Psoas muscle (tissue), 8 donors: ENCODE data around the gene ACSL1. TPM values are rescaled to one million over a fixed set of nuclear protein-coding genes. Genes with fewer than 3 reads are reported as not detected.
"Not testable (repeated sequence)": the region's sequence is repeated elsewhere in the genome, so short reads cannot be mapped to it uniquely, and the experiment has no call there.

ENCODE experiments used
- ATAC-seq, 4 donors: fragments of 200-7000 bp; cut with Tn5 transposase; one replicate each; pipeline ENCODE4 v1.9.1; 2020; ENCODE audit warnings: moderate library complexity in 3 of 4, mild to moderate bottlenecking in 2 of 4
- DNase-seq, 2 donors: peaks; one replicate each; pipeline ENCODE4 v3.0.0-alpha.2; 2020
- H3K27ac ChIP-seq: fragments of 200-600 bp; one replicate; pipeline ENCODE4 v1.8.0; 2022
- H3K27me3 ChIP-seq, 3 donors: fragments of 200-600 bp in 1 of 3; one replicate each; pipeline versions ENCODE4 v1.6.1 to v1.8.0; 2013 to 2022; ENCODE audit warnings: low read length in 2 of 3, mild to moderate bottlenecking in 2 of 3, moderate library complexity in 1 of 3; ENCODE audit not compliant: insufficient read depth in 3 of 3
- H3K36me3 ChIP-seq, 2 donors: fragments of 200-600 bp in 1 of 2; one replicate each; pipeline versions ENCODE4 v1.6.1 to v1.8.0; 2013 to 2022; ENCODE audit warnings: low read depth in 1 of 2, mild to moderate bottlenecking in 1 of 2, moderate library complexity in 1 of 2; ENCODE audit not compliant: insufficient read depth in 1 of 2
- H3K4me1 ChIP-seq: fragments of 200-600 bp; one replicate; pipeline ENCODE4 v1.8.0; 2022
- H3K4me3 ChIP-seq: fragments of 200-600 bp; one replicate; pipeline ENCODE4 v1.8.0; 2022; ENCODE audit warnings: mild to moderate bottlenecking
- H3K9me3 ChIP-seq: fragments of 200-600 bp; one replicate; pipeline ENCODE4 v1.8.0; 2022
- CTCF ChIP-seq: fragments of 200-600 bp; IDR thresholded peaks from one replicate; pipeline ENCODE4 v1.8.0; 2022; ENCODE audit warnings: antibody characterized with exemption
- WGBS, 3 donors: extraction: QIAGEN DNeasy Blood & Tissue Kit; methylation state at CpG; one replicate each; pipeline versions ENCODE4 v1.1.6 to v1.1.7; 2013; 5-methylcytosine and 5-hydroxymethylcytosine counted together
- intact Hi-C, 2 donors: fragments of 100-400 bp; cut with DNase I; formaldehyde crosslinking; loops; one replicate each; pipeline versions ENCODE4 v1.11.0 to v1.14.2; 2022
- polyA plus RNA-seq, 3 donors: library from polyadenylated mRNA; stranded (reverse); fragments of 200-250 nt; gene quantifications; one replicate each; pipeline ENCODE4 v1.2.3, GENCODE V29; 2013
- total RNA-seq, 4 donors: library from RNA; stranded (reverse); fragmentation: NEBNext Ultra II Directional in 2 of 4; extraction: Animal tissue kit (Norgen Biotek cat#: 25700) in 2 of 4; gene quantifications; one replicate each; pipeline versions ENCODE4 v1.2.1 to v1.2.4, GENCODE V29; 2021 to 2023
- donor health status: healthy with polysubstance abuse.
- donor health status: DM: no; HTN: no; CAD: no; lungs with moderate emphysema.
- donor health status: Bipolar disorder and iron deficiency.
- donor health status: healthy.
- donor health status: DM: yes; HTN: yes; CAD: no.
- donor health status: DM: no; HTN: no; CAD: no.
- donor health status: DM: no; HTN: no; CAD: no.
- donor health status: DM: yes; HTN: yes; CAD: no.

The ACSL1 gene
- total and polyA plus RNA-seq, 7 donors: 257 to 1,392 (median 781) TPM

DNA sequence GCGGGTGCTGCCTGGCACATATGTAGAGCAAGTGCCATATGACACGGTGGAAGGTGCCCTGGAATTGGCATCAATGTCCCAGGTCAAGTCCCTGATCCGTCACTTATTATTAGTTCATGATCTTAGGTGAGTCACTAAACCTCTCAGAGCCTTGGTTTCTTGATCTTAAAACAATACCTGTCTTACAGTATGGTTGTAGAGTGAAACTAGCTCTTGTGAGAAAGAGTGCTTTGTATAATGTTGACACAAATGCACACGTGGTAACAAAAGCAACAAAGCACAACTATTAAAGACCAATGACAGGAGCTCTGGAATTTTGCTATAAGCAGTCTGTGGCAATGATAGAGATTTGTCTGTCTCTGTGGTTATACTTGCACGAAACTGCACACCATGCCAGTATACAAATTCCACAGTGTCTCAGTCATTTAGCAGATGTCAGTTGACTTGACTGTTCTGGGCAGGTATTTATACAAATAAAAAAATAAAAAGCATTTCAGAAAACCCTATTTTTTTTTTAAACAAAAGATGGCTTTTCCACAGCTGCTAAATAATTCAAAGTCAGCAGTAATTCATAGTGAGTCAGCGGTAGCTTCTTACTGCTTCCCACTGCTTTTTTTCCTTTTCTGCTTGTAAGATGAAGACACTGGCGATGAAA is 19.7 kb upstream of the ACSL1 start:
- H3K9me3 ChIP-seq: no peaks in the 10 kb centered on the region
- no peak overlapping the region for H3K4me3 ChIP-seq
- H3K27ac ChIP-seq: no peak overlapping the region
- no peak for TF ChIP-seq CTCF
- no peaks in the 10 kb centered on the region for H3K27me3 ChIP-seq
- ATAC-seq: peak; percentile 61 to 84 (median 79)
- no peaks in the 10 kb centered on the region for H3K36me3 ChIP-seq
- 46 to 63% (median 53%) methylated on average over 7 of the region's 7 CpGs for WGBS, 3 donors
- no peak for DNase-seq
- intact Hi-C loops: no loop called here
- no peaks in the 10 kb centered on the region for H3K4me1 ChIP-seq

DNA sequence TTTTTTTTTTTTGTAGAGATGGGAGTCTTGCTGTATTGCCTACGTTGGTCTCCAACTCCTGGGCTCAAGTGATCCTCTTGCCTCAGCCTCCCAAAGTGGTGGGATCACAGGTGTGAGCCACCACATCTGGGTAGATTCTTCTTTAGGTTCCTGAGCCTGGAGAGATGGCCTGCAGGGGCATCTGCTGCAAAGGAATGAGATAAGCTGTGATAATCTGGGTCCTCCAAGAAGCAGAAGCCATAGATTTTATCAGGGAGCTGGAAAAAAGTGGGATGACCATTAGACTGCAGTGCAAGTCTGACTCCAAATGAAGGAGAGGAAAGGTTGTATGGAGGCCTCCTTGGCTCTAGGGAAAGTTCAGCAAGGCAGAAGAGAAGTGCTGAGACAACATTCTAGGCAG is 19.0 kb upstream of the ACSL1 start:
- Histone ChIP-seq H3K36me3 (no peaks in the 10 kb centered on the region), H3K4me1 (no peaks in the 10 kb centered on the region), H3K27me3 (no peaks in the 10 kb centered on the region), H3K27ac (no peak overlapping the region), H3K9me3 (no peaks in the 10 kb centered on the region), H3K4me3 (no peak overlapping the region)
- DNase-seq (no peak), ATAC-seq (no peak)
- WGBS, 3 donors: 71 to 84% (median 78%) methylated on average over 1 of the region's 1 CpG
- TF ChIP-seq CTCF: no peak
- intact Hi-C loops: no loop called here

DNA sequence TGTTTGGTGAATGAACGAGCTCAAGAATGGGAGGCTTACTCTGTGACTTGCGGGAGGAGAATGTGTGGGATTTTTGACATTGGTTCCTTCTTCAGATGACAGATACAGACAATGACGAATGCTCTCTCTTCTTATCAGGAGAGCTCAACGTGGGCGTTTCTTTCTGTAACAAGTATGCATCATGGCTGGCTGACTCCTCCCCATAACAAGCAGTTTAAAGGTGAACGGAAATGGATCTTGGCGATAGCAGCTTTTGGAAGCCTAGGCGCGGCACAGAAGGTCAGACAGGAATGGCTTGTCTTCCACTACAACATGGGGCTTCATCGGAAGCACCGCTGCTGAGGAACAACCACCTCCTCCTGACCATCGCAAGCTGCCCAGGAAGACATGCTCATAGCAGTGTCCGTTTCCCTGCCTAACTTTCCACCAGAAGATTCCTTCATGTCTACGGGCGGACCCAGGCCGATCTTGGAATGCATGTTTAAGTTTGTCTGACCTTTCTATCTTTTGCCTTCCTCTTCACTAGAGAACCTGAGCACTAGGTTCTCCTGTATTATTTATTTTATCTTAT is 18.3 kb upstream of the ACSL1 start:
- no peaks in the 10 kb centered on the region for H3K36me3 ChIP-seq
- no peak overlapping the region for H3K27ac ChIP-seq
- no peak for TF ChIP-seq CTCF
- H3K4me3 ChIP-seq: no peak overlapping the region
- no peaks in the 10 kb centered on the region for H3K9me3 ChIP-seq
- DNase-seq: no peak
- H3K27me3 ChIP-seq: no peaks in the 10 kb centered on the region
- no peak for ATAC-seq
- no peaks in the 10 kb centered on the region for H3K4me1 ChIP-seq
- intact Hi-C loops: no loop called here
- 88 to 94% (median 91%) methylated on average over 16 of the region's 16 CpGs for WGBS, 3 donors

DNA sequence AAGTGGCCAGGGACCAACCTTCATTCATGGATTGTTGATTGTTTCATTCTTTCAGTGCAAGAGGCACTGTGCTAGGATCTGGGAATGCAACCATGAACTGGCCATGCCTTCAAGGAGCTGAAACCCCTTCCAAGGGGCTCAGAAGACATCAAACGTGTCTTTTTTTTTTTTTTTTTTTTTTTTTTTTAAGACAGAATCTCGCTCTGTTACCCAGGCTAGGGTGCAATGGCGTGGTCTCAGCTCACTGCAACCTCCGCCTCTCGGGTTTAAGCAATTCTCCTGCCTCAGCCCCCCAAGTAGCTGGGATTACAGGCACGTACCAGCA is 13.3 kb upstream of the ACSL1 start:
- WGBS, 3 donors: 86 to 91% (median 87%) methylated on average over 6 of the region's 6 CpGs
- intact Hi-C loops: loop anchor here in 1 of 2 donors (10.0 kb wide), 2 partner anchors 116 to 146 kb away; no protein-coding TSS in a partner anchor
- ATAC-seq: not testable (repeated sequence)

DNA sequence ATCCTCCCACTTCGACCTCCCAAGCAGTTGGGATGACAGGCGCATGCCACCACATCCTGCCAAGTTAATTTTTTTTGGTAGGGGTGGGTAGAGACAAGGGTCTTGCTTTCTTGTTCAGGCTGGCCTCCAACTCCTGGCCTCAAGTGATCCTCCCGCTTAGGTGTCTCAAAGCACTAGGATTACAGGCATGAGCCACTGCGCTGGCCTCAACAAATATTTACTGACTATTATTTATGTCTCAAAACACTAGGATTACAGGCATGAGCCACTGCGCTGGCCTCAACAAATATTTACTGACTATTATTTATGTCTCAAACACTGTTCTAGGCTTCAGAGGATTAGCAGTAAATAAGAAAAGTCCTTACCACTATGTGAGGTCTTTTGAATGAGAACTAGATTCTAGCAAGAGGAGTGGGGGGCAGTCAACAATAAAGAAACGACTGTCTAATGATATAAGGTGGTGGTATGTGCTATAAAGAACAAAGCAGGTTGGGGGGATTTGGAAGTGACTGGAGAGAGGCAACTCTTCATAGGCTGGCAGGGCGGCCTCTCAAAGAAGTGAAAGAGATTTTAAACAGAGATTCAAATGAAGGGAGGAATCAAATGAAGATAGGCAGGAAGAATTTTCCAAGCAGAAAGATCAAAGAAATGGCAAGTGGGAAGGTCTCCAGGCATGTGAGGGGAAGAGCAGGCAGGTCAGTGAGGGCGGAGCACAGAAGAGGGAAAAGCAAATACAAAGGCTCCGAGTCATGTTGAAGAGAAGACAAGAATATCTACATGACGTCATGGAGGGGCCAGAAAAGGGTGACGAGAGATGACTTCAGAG is 12.7 kb upstream of the ACSL1 start:
- no peak for ATAC-seq

More for the DNA sequence above, 13.3 kb upstream of the ACSL1 start:
- not testable (repeated sequence) for H3K36me3 ChIP-seq, H3K27ac ChIP-seq, H3K9me3 ChIP-seq, H3K4me1 ChIP-seq, DNase-seq, H3K4me3 ChIP-seq, H3K27me3 ChIP-seq

More for the DNA sequence above, 12.7 kb upstream of the ACSL1 start:
- TF ChIP-seq CTCF: no peak
- Histone ChIP-seq H3K9me3 (no peaks in the 10 kb centered on the region), H3K27ac (no peak overlapping the region), H3K36me3 (no peaks in the 10 kb centered on the region), H3K4me1 (no peaks in the 10 kb centered on the region), H3K27me3 (no peaks in the 10 kb centered on the region), H3K4me3 (no peak overlapping the region)
- intact Hi-C loops: loop anchor here in 1 of 2 donors (10.0 kb wide), 2 partner anchors 116 to 146 kb away; no protein-coding TSS in a partner anchor
- no peak for DNase-seq
- 69 to 76% (median 74%) methylated on average over 11 of the region's 11 CpGs for WGBS, 3 donors
